Fibroblast of peridontal ligament (primary cell): ENCODE data around the gene FBXO21.
"Not testable (repeated sequence)": the region's sequence is repeated elsewhere in the genome, so short reads cannot be mapped to it uniquely, and the experiment has no call there.

Experiments
- DNase-seq: peaks from one replicate; pipeline ENCODE4 v3.0.0-alpha.2; 2010; ENCODE audit errors: extremely low read depth

The FBXO21 gene, protein sequence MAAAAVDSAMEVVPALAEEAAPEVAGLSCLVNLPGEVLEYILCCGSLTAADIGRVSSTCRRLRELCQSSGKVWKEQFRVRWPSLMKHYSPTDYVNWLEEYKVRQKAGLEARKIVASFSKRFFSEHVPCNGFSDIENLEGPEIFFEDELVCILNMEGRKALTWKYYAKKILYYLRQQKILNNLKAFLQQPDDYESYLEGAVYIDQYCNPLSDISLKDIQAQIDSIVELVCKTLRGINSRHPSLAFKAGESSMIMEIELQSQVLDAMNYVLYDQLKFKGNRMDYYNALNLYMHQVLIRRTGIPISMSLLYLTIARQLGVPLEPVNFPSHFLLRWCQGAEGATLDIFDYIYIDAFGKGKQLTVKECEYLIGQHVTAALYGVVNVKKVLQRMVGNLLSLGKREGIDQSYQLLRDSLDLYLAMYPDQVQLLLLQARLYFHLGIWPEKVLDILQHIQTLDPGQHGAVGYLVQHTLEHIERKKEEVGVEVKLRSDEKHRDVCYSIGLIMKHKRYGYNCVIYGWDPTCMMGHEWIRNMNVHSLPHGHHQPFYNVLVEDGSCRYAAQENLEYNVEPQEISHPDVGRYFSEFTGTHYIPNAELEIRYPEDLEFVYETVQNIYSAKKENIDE

DNA sequence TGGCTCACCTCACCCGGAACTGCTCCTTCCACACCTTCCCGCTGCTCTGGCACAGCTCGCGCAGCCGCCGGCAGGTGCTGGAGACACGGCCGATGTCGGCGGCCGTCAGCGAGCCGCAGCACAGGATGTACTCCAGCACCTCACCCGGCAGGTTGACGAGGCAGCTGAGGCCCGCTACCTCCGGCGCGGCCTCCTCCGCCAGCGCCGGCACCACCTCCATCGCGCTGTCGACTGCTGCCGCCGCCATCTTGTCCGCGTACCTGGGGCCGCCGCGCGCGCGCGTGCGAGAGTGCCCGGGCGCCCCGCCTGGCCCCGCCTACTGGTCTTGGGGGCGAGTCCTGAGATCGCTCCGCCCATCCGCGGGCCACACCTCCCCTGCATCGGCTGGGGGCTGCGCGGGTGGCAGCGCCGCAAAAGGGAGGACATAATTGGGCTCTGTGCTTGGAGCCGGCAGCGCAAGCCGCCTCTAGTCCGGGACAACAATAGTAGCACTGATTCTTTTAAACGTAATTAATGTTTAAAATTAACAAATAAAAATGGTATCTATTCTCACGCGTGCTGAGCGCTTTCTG lies at the start of gene FBXO21:
TSS of gene FBXO21 (minus strand) at position 261 of the 572 bp plus-strand sequence. CDS start at position 247, 14 bp downstream.
- DNase-seq: peak; percentile 67

DNA sequence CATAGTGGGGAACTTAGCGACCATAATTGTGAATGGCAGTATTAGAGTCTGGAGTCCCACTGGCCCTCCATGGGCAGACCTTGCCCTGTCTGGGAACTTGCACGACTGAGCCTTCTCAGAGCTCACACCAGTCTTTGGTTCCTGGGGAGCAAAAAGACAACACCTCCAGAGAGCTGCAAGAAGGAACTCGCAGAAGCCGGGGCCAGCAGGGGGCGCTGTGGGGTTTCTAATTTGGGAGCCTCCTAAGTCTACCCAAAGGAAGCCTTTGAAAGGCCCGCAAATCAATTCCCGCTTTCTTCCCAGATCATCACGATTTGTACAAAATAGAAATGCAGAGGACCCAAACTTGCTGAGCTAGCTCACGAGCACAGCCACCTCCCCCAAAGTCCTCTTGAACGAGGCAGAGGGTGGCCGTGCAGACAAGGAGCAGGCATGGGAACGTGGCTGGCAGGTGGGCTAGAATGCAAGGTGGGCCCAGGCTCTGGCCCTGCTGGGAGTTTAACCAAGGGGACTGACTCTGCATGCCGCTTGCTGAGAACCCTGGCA lies 46.3 kb upstream of the FBXO21 start:
- DNase-seq: peak; percentile 23

DNA sequence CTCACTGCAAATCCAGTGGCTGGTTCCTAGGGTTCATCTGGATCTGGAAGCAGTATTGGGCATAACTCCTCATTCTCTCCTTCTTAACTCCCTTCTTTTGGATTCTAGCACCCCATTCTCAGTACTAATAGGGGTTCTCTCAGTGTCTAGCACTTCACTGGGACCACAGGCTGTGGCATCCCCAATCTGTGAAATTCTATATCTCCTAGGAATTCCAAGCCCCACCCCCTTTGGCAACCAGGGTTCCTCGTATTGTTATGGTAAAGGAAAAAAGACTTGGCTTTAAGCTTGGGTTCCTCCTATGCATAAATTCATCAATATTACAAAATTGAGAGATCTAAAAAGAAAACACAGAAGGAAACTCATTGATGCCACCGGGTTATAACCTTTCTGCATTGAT lies 45.0 kb upstream of the FBXO21 start:
- no peak for DNase-seq

DNA sequence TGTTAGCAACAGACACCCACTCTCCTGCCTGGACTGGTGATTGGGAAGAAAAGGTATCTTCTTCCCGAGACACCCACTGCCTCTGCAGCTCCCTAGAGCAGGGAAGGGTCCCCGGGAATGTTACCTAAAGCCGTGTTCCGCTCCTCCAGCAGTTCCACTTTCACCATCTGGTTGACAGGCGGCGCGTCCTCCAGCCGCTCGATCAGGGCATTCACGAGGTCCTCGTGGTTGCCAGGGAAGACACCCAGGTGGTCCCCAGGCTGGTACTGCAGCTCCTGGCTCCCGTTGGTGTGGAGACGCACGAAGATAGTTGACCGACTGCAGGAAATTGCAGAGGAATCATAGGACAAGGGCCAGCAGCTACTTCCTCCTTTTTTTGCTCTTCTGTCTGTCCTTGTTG lies 44.2 kb upstream of the FBXO21 start:
- no peak for DNase-seq

DNA sequence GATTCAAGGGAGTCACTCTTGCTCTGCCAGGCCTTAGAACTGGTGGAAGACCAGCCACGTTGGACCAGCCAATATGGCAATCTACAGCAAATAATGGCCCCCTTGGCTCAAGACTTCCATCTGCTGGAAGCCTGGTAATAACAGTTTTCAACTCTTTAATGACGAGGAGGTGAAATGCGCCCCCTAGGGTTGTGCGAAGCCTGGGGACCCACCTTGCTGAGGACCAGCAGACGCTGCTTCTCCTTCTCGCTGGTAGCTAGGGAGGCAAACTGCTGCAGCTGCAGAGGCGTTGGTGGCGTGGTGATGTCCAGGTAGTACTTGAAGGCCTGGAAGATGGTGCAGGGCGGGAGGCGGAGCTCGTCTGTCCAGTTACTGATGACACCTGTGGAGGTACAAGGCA lies 41.5 kb upstream of the FBXO21 start:
- no peak for DNase-seq

DNA sequence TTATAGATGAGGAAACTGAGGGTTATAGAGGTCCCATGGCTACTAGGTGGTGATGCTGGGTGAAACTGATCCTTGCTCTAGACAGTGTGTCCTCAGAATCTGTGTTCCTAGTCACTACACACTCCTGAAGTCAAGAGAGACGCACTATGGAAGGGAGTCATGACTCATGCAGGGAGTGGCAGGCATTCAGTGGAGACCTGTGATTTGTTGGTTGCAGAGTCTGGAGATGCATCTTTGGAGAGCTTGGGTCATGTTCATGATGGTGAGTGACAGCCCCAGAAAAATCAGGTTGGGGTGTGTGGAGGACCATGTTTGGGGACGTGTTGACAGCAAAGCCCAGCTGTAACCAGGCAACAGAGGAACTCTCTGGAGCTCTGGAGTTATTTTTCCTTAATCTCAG lies 38.0 kb upstream of the FBXO21 start:
- DNase-seq: no peak

DNA sequence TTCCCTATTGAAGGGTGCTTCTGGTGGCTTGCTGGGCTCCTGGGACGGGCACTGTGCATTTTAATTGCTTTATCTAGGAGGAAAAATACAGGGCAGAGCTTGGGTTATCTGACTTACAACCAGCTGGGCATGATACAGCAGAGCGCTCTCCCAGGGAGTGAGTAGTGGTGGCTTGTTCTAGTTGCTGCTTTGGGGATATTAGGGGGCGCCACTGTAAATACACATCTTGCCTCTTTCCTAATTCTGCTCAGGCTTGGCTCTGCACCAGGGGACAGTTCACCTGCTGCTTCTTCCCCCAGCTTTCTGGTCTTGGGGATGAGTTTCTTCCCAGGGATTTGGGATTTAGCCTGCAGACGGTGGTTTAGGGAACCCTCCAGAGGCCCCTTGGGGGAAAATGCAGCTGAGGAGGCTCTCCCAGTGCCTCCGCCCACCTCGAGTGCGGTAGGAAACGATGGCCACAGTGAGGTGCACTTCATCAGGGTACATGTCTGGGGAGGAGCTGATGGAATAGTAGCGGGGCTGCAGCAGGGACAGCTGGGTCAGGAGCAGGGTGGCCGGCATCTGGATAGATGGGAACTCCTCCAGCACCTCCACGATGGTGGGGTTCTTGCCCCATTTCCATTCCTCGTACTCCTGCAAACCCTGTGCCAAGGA lies 36.9 kb upstream of the FBXO21 start:
- DNase-seq: no peak

DNA sequence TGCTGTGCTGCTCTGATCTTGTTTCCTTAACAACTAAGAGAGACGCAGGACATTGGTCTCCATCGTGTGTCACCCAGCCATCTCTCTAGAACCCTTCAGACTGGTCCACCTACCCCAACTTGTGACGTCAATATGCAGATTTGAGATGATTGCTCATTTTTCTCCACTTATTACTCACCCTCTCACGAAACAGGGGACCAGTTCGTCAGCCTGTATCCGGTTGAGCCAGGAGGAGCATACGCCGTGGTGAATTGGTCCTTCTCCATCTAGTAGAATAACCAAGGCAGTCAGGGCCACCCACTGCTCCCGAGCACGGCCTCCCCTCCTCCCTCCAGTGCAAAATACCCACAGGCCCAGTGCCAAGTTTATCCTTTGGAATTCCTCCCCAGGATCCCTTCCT lies 36.2 kb upstream of the FBXO21 start:
- DNase-seq: no peak

DNA sequence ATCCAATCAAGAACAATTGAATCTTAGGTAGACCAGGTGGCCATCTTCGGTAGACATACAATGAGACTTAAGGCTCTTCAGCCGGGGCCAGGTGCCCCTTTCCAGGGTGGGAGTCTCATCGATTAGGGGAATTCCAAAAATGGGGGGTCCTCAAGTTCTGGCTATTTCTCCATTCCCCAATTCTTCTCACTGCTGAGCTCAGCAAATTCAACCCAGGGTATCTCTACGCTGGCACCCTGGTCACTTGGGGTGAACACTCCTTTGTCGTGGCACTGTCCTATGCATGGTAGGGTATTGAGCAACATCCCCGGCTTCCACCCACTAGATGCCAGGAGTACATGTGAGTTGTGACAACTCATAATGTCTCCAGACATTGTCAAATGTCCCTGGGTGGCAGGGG lies 34.9 kb upstream of the FBXO21 start:
- no peak for DNase-seq

DNA sequence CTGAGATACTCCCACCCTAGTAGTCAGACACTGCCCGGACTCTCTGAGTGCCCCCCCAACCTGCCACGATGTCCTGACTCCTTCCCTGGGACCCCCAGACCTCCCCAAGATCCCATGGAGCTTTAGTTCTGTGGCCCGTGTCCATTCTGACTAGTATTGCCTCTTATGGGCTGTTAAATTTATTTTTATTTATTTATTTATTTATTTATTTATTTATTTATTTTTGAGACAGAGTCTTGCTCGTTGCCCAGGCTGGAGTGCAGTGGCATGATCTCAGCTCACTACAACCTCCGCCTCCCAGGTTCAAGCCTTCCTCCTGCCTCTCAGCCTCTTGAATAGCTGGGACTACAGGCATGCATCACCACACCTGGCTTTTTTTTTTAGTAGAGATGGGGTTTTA lies 30.7 kb upstream of the FBXO21 start:
- DNase-seq: not testable (repeated sequence)

DNA sequence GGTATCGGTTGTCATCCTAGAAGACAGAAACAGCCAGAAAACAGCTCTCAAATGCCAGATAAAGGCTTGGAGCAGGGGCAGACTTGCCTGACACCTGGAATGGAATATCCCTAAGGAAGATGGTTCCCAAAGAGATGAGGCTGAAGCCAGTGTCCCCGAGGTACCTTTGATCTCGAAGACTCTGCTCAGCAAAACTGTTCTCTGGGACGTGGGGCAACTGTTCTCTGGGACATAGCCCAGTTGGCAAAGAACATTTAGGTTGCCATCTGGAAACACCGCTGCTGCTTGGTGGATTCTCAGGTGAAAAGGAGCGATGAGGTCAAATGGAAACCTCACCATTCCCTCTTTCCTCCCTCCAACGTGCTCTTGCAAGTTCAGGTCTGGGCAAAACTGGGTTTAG lies 27.9 kb upstream of the FBXO21 start:
- DNase-seq: no peak

DNA sequence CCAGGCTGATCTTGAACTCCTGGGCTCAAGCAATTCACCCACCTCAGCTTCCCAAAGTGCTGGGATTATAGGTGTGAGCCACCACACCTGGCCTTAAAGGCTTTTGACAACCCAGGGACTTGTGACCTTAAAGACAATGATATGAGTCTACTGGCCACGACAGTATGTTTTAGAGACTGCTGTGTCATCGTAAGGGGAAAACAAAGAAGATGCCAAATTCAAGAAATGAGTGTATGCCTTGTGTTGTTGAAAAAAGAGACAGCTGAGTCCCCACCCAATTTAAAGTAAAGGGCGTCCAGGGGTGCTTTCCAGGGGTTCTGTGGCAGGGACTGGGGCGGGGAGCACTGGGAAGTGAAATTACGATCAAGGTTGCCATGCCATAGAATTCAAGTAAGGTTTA lies 26.4 kb upstream of the FBXO21 start:
- no peak for DNase-seq

DNA sequence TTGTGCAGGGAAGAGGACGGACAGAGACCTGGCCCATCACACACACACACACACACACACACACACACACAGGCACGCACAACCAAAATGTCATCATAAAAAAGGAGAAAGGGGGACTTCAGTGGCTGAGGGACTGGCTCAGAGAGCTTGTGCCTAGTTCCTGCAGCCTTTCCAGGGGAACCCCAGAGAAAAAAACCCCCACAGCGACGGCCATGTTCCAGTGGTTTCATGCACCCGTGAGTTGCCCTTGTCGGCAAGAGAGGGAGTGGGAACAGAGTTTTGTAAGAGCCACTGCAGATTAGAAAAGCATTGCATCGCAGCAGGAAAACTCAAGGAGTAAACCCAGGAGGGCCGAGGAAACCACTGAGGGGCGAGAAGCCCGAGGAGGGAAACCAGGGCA lies 24.5 kb upstream of the FBXO21 start:
- DNase-seq: no peak

DNA sequence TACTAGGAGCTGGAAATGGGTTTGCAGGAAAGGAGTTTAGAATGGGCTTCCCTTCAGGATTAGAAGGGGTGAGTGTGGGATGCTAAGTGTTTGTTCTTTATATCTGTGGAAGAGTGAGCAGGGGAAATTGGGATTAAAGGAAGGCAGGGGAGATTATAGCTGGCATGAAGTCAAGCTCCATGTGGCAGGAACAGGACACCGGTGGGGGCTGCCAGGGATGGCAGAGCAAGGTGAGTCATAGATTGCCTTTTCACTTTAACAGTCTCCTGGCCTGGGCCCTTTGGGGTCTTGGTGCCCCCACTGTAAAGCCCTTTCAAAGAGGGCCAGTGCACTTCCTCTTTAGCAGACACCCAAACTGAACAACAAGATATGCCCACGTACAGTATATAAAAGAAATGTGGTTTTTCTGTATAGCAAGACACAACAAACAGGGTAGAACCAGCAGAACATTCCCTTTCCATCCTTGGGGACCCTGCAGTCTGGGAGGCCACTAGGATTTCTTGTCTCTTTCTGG lies 23.1 kb upstream of the FBXO21 start:
- no peak for DNase-seq

DNA sequence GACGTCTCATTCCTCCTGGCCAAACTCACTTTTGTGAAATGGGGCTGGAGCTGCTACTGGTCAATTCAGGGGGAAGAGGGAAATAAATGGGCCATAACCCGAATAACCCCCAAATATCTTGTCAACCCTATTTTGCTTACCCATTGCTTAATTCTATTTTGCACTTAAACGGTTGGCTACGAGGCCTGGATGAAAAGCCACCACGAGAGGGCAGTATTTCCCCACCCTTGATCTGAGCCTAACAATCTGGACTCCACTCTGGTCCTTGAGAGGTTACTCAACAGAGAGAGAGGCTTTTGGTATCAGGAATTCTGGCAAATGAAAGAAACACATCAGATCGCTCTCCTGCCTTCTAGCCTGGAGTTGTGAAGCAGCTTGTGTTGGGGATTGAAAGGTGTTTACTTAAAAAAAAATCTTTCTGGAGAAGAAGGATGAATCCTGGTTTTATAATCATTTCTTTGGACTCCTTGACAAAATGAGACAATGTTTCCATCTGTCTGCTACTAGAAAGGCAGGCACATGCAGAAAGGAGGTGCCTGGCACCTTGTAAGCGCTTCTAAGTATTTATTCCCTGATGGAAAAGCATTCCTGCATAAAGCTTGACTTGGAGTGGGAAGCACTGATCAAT lies 22.4 kb upstream of the FBXO21 start:
- peak; percentile 90 for DNase-seq

DNA sequence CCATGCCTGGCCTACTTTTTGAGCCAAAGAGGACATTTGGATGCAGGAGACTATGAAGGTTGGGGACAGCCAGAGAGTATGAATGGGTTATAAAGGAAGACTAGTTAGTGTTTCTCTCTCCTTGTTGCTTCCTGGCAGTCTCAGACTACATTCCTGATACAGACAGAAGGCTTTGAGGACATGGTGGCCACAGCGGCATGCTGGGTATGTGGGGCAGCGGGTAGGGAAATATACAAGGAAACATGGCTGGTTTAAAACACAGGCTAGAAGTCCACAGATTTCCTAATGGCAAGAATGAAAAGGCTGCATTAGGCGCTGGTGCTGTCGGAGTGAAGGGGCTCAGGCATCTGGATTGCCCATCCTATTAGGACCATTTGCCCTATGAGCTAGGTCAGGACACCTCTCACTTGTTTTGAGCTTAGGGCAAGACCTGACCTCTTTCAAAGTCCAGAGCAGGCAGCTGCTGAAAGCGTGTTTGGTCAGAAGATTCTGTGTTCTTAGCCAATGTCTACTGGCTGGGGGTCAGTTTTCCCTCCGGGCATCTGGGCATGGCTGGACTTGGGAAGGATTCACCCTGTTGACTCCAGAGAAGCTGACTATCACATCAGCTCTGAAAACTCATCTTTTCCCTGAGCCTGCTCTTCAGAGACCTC lies 20.1 kb upstream of the FBXO21 start:
- DNase-seq: no peak

DNA sequence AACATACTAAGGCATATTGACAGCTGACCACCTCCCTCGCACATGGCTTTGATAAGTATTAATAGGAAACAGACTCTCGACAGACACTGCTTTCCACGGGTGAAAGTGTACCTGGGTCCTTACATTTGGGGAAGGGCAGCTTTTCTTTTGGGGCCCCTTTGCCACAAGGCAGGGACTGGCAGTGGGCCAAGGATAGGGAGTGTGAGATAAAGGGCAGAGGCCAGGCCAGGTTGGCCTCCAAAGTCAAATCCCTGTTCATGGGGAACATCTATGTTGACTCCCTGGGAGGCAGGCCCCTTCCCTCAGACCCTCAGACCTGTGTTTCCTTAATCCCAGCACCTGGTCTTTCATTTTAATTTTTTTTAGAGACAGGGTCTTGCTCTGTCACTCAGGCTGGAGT lies 19.4 kb upstream of the FBXO21 start:
- DNase-seq: no peak

DNA sequence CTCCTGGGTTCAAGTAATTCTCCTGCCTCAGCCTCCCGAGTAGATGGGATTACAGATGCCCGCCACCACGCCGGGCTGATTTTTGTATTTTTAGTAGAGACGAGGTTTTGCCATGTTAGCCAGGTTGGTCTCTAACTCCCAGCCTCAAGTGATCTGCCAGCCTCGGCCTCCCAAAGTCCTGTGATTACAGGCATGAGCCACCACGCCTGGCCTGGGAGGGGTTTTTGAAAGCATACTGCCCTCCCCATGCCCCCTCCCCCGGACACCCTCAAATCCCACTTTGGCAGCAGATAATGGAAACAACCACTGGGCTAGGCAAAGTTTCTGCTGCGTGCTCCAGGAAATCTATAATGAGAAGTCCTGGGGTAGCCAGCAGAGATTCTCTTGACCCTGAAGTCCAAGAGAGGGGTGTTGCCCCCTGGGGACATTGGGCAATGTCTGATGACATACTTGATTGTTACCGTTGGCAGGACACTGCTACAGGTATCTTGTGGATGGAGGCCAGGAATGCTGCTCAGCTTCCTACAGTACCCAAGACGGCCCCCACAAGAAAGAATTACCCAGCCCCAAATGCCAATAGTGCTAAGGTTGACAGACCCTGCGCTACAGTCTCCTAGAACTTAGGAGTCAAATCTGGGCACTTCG lies 18.7 kb upstream of the FBXO21 start:
- no peak for DNase-seq

DNA sequence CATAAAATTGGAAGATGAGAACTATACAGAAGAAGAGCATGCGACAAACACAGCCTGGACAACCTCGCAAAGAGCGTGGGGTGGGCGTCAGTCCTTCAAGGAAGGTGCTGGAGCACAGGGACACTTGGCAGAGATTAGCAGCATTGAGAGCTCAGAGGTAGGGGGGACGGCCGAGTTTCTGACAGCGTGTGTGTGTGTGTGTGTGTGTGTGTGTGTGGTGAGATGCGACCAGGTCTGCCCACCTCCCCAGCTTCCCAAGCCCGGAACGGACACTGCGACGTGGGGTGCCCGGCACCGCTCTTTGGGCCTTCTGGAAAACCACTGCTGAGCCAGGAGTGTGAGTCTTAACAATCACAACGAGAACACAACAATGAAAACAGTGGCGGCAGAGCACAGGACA lies 17.9 kb upstream of the FBXO21 start:
- DNase-seq: no peak

DNA sequence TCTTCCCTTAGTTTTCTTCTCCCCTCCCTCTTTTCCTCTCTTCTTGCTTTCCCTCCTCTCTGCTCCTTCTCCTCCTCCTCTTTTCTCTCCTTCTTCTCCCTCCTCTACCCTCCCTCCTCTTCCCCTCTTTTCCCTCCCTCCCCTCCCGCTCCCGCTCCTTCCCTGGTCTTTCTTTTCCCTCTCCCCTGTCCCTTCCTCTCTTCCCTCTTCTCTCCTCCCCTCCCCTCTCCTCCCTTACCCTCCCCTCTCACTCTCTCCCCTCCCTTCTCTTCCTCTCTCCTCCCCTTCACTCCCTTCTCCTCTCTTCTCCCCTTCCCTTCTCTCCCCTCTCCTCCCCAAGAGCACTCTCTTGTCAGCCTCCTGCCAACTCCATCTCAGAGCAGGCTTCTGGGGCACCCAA lies 17.4 kb upstream of the FBXO21 start:
- no peak for DNase-seq

DNA sequence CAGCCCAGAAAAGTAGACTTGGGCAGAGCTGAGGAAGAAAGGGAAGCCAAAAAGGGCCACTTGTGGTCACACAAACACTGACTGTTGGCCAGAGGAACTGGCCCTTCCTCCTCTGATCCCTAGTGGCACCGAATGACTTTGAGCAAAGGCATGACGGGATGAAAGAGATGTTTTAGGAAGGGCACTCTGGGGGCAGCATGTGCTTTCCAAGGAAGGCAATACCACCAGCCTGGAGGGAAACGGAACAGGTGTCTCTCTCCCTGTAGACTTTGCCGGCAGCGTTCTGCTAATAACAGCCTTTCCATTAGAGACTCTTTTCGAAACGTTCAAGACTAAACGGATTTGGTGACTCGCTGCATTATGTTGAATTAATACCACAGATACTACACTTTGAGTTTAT lies 12.3 kb upstream of the FBXO21 start:
- no peak for DNase-seq
